H1 (cell line): ENCODE measurements around the gene PCCA. TPM values are rescaled to one million over a fixed set of nuclear protein-coding genes. Genes with fewer than 3 reads are reported as not detected.
A peak's percentile ranks its signal among the peaks of the same experiment; 100 is the strongest.

Experiments used
- BRCA1 ChIP-seq: IDR thresholded peaks from 2 replicates; pipeline ENCODE4 v1.6.1; 2012; ENCODE audit warnings: low read depth, low read length, improper control_type of control experiment
- CREB1 ChIP-seq: IDR thresholded peaks from 2 replicates; pipeline ENCODE4 v1.6.1; 2012; ENCODE audit warnings: inconsistent platforms
- EP300 ChIP-seq, 2 experiments: IDR thresholded peaks; 1 replicate in 1 of 2; 2 replicates in 1 of 2; pipeline ENCODE4 v1.6.1; 2011 to 2012; ENCODE audit warnings: low read depth in 2 of 2, low read length in 2 of 2, mild to moderate bottlenecking in 2 of 2, borderline replicate concordance in 1 of 2, inconsistent platforms in 1 of 2, moderate library complexity in 1 of 2
- EZH2 ChIP-seq: fragments of 200-600 bp; sonication (generic); IDR thresholded peaks from 2 replicates; pipeline ENCODE4 v1.7.1; 2012; ENCODE audit warnings: low read depth, mild to moderate bottlenecking, moderate library complexity, low read length, inconsistent platforms; ENCODE audit not compliant: severe bottlenecking
- FOSL1 ChIP-seq: IDR thresholded peaks from 2 replicates; pipeline ENCODE4 v1.6.1; 2011; ENCODE audit warnings: mild to moderate bottlenecking, low read depth, low read length, moderate library complexity; ENCODE audit not compliant: insufficient read depth
- JUN ChIP-seq: IDR thresholded peaks from 2 replicates; pipeline ENCODE4 v1.6.1; 2011; ENCODE audit warnings: low read depth, mild to moderate bottlenecking, improper control_type of control experiment, low read length
- JUND ChIP-seq: IDR thresholded peaks from 2 replicates; pipeline ENCODE4 v1.6.1; 2011; ENCODE audit warnings: mild to moderate bottlenecking, improper control_type of control experiment, low read length
- KDM4A ChIP-seq: IDR thresholded peaks from one replicate; pipeline ENCODE4 v1.7.1; 2012; ENCODE audit warnings: low read depth, mild to moderate bottlenecking, moderate library complexity, low read length, inconsistent platforms; ENCODE audit not compliant: severe bottlenecking
- KDM5A ChIP-seq: fragments of 200-600 bp; IDR thresholded peaks from 2 replicates; pipeline ENCODE4 v1.7.1; 2012; ENCODE audit warnings: mild to moderate bottlenecking, low read length, inconsistent platforms, mixed read lengths
- POLR2A ChIP-seq, 2 experiments: IDR thresholded peaks; 1 replicate in 1 of 2; 2 replicates in 1 of 2; pipeline ENCODE4 v1.6.1; 2011; ENCODE audit warnings: low read depth in 2 of 2, low read length in 2 of 2, mild to moderate bottlenecking in 2 of 2; ENCODE audit errors: control extremely low read depth in 1 of 2
- POLR2AphosphoS5 ChIP-seq: IDR thresholded peaks from 2 replicates; pipeline ENCODE4 v1.6.1; 2011; ENCODE audit warnings: low read depth, low read length
- SAP30 ChIP-seq: fragments of 300-600 bp; sonication (generic); IDR thresholded peaks from 2 replicates; pipeline ENCODE4 v1.7.1; 2012; ENCODE audit warnings: low read length, moderate library complexity, mild to moderate bottlenecking, inconsistent platforms; ENCODE audit not compliant: insufficient read depth, insufficient replicate concordance
- SIX5 ChIP-seq: IDR thresholded peaks from 2 replicates; pipeline ENCODE4 v1.6.1; 2011; ENCODE audit warnings: mild to moderate bottlenecking, low read depth, low read length
- SP1 ChIP-seq: IDR thresholded peaks from 2 replicates; pipeline ENCODE4 v1.6.1; 2011; ENCODE audit warnings: low read depth, low read length
- polyA plus RNA-seq, 7 experiments: library from polyadenylated mRNA; depleted of rRNA in 3 of 7; stranded (reverse) in 5 of 7; unstranded in 2 of 7; fragments of >200 nt in 5 of 7; fragments of 200-250 nt in 2 of 7; gene quantifications; 1 replicate in 5 of 7; 2 replicates in 1 of 7; 4 replicates in 1 of 7; pipeline versions ENCODE4 v1.2.1 to v1.2.3, GENCODE V29; 2011 to 2013; ENCODE audit warnings: missing spikeins in 2 of 7, mixed read lengths in 2 of 7
- total RNA-seq: library from RNA; stranded (reverse); fragmentation: NEBNext Ultra II Directional; extraction: Animal tissue kit (Norgen Biotek cat#: 25700); gene quantifications from 2 replicates; pipeline ENCODE4 v1.2.1, GENCODE V29; 2021
- TF ChIP-seq, protein P1 (sequence below): IDR thresholded peaks from 2 replicates; pipeline ENCODE4 v1.6.1; 2012; ENCODE audit warnings: inconsistent platforms
- TF ChIP-seq, protein P2 (sequence below): IDR thresholded peaks from 2 replicates; pipeline ENCODE4 v1.6.1; 2012; ENCODE audit warnings: inconsistent platforms

Gene PCCA
- total and polyA plus RNA-seq, 2 of the 8 experiments (the other 6 are each of a cell fraction or from before 2014, with no cell fraction given), result 18.4 to 49.8 TPM

- peak; percentile 74; the same call in 1 of the 2 replicates for TF ChIP-seq SP1
- TF ChIP-seq KDM5A, result 0 out of 2 replicates have a peak, but pooled peaks have one; percentile 44
- no peak for TF ChIP-seq SIX5
- TF ChIP-seq JUND, result peak; percentile 33; the same call in 1 of the 2 replicates
- TF ChIP-seq, protein P1, sequence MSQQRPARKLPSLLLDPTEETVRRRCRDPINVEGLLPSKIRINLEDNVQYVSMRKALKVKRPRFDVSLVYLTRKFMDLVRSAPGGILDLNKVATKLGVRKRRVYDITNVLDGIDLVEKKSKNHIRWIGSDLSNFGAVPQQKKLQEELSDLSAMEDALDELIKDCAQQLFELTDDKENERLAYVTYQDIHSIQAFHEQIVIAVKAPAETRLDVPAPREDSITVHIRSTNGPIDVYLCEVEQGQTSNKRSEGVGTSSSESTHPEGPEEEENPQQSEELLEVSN, result peak; percentile 78
- no peak for TF ChIP-seq EZH2
- TF ChIP-seq POLR2A (IDR thresholded peaks at IDR 0.05; ENCODE audit: control extremely low read depth in 1 of 2, low read depth in 2 of 2, low read length in 2 of 2), result peak in 1 of 2 experiments; percentile 84; a peak in 2 of 3 replicates
- peak; percentile 60 for TF ChIP-seq SAP30
- TF ChIP-seq KDM4A, result peak; percentile 78
- TF ChIP-seq FOSL1, result peak; percentile 93
- peak; percentile 46; the same call in 1 of the 2 replicates for TF ChIP-seq JUN
- peak; percentile 74 for TF ChIP-seq CREB1
- TF ChIP-seq, protein P2, sequence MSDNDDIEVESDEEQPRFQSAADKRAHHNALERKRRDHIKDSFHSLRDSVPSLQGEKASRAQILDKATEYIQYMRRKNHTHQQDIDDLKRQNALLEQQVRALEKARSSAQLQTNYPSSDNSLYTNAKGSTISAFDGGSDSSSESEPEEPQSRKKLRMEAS, result peak; percentile 98
- peak; percentile 14 to 72; a peak in 2 of 3 replicates for TF ChIP-seq EP300 (IDR thresholded peaks at IDR 0.05; ENCODE audit: borderline replicate concordance in 1 of 2, low read depth in 2 of 2, low read length in 2 of 2)
- TF ChIP-seq BRCA1, result no peak
- TF ChIP-seq POLR2AphosphoS5, result peak; percentile 66
Measured at GRCh38 chr13:100088644-100089464, at the start of gene PCCA (continued).
